Medulla oblongata (tissue), 1 donor: Measurements from ENCODE around the gene UQCRH.
"Not testable (repeated sequence)": the region's sequence is repeated elsewhere in the genome, so short reads cannot be mapped to it uniquely, and the experiment has no call there.

Source experiments
- DNase-seq: peaks from one replicate; pipeline ENCODE4 v3.0.0-alpha.2; 2015; ENCODE audit errors: extremely low spot score

Gene UQCRH

DNA sequence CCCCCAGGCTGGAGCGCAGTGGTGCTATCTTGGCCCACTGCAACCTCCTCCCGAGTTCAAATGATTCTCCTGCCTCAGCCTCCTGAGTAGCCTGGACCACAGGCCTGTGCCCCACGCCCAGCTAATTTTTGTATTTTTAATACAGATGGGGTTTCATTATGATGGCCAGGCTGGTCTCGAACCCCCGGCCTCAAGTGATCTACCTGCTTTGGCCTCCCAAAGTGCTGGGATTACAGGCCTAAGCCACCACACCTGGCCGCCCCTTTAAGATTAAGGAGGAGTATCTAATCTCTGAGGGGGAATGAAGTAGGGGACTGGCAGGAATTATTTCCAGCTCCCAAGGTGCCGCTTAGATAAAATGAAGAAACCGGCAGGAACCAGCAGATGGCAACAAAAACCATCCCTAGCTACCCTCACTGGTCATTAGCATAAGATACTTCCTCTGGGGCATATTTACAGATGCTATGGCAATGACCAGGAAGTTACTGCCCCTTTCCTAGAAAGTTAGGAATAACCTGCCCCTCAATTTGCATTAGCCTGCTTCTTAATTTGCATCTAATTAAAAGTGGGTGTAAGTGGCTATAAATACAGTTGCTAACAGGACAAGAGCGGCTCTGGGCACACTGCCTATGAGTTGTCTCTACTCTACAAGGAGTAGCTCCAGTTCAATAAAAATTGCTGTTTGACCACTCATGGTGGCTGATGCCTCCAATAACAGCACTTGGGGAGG is 30.0 kb downstream of the UQCRH start:
- DNase-seq: peak; percentile 31

DNA sequence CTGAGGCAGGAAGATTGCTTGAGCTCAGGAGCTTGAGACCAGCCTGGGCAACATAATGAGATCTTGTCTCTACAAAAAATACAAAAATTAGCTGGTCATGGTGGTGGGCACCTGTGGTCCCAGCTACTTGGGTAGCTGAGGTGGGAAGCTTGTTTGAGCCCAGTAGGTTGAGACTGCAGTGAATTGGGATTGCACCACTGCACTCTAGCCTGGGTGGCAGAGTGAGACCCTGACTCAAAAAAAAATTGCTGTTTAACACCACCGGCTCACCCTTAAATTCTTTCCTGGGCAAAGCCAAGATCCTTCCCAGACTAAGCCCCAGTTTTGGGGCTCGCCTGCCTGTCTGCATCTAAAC is 30.5 kb downstream of the UQCRH start:
- no peak for DNase-seq

GRCh38 chr1:46335081-46335480 is 31.6 kb downstream of the UQCRH start:
- no peak for DNase-seq

- DNase-seq: not testable (repeated sequence)
Measured at GRCh38 chr1:46337409-46337808, 33.9 kb downstream of the UQCRH start.

DNA sequence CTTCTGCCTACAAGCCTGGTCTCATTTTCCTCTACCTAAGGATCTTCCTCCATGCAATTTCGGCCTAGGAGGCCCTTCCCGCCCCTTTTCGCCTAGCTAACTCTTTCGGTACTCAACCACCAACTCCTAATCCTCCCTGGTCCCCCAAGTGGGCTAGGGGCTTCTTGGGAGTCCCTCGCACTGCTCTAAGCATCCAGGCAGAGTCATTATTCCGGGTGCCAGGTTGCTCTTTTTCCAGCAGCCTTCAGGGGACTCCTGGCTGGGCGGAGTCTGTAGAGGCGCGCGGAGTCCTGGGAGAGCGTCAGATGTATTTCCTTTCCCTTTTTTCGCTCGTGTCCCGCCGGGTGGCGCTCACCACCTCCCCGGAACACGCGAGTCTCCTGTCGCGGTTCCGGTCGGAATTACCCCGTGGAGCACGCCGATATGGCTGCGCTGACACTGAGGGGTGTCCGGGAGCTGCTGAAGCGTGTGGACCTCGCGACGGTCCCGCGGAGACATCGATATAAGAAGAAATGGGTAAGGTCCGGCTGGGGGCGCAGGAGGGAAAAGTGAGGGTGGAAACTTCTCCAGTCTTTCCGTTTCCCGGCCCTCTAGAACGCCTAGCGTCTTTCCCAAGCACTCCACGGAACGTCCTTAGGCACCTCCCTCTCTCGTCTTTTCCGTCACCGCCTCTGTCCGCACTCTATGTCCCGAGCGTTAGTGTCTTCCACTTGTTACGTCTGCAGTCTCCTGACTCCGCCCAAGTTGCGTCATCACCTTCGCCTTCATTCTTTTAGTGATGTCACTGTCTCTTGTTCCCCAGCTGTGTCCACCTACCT is 37.1 kb downstream of the UQCRH start, which contains the start of gene NSUN4:
Gene NSUN4 (plus strand): TSS at position 404 of the 818 bp plus-strand sequence. CDS start 20 bp downstream, at position 424.
- DNase-seq: peak; percentile 97

DNA sequence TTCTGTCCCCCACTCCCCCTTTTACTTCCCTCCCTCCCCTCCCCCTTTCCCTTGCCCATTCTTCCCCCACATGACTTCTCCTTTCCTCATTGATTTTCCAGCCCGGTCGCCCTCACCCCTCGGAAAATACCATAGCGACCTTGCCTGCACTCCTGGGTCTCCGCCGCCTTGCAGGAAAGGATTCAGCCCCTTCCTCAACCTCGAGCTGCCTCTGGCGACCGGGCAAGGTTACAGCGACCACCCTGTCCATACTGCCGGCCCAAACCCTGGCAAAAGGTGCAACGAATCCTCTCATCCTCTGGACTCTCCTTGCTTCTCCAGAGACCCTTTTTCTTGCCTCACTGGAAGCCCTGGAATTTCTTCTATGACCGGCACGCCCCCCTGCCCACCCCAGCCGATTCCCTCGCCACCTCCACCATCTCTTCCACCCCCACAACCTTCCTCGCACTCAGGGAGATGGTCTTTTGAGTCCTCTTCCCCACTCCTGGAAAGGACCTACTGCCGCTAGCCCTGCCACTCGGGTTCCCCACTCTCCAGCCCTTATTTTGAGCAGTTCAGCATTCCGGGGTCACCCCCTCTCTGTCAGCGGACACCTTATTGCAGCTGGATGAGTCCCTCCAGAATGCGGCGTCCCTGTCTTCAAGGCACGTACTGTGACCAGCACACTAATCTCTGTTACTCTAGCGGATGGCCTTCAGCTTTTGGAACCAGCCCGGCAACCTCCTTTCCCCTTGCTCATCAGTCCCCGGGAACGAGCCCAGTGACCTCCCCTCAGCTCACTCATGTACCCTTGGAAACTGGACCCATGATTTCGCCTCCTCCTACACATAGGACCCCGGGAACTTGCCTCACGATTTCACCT is 38.0 kb downstream of the UQCRH start:
- DNase-seq: no peak

GRCh38 chr1:46342084-46342656 is 38.7 kb downstream of the UQCRH start:
- DNase-seq: no peak

DNA sequence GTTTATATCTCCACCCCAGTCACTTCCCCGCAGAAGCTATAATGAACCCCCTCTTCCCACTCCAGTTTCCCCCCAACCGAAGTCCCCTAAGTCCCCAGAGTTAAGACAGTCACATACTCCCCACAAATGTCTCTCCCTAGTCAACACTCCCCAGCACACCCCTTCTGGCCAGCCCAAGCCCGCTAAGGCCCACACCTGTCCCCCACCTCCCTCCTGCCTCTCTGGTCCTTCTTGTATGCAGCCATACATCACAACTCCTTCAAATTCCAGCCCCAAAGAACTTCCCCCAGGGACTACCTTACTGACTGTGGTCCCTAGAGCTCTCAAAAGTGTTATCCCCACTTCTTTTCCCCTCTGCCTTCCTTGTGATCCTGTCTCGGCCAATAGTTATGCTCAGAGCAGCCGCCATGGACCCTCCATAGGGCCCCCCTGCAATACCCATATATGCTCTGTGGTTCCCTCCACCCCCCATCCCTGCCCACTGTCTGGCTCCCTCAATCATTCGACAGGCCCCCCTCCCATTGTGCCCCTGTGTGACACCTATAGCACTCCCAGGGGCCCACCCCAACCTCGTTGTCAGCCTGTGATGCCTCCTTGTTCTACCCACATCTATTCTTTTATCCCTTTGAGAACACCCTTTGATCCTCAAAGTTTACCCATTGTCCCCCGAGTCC is 39.3 kb downstream of the UQCRH start:
- no peak for DNase-seq

- no peak for DNase-seq
Measured at GRCh38 chr1:46343351-46343695, 39.8 kb downstream of the UQCRH start.

- DNase-seq: no peak
Measured at GRCh38 chr1:46343705-46344104, 40.2 kb downstream of the UQCRH start.

DNA sequence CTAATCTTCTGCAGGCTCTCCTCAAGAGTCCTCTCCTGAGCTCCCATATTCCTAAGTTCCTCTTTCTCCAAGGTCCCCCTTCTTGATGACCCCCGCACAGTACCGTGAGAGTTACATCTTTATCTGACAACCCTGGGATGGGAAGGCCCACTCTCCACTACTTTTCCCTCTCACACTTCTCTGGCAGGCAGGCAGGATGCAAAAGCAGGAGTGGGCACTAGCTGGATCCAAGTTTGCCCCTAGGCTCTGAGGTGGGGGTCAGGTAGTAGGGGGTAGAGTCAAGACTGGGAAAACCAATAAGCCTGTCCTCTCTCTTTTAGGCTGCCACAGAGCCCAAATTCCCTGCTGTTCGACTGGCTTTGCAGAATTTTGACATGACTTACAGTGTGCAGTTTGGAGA is 41.0 kb downstream of the UQCRH start:
- DNase-seq: no peak

DNA sequence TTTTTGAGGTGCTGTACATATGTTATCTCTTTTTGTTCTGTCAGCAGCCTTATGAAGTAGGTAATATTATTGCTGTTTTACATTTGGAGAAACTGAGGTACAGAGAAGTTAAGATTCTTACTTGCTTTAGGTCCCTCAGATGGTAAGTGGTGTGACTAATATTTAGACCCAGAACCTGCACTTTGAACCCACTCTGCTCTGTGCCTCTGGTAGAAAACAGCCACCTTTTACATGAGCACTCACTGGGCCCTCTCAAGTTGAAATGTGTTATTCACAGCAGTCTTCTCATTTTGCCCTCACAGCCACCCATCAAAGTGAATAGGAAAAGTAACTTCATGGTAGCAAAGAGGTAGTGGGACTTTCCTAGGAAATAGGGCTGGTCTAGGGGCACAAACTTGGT is 41.8 kb downstream of the UQCRH start:
- no peak for DNase-seq

GRCh38 chr1:46352363-46352762 is 48.9 kb downstream of the UQCRH start:
- DNase-seq: no peak

DNA sequence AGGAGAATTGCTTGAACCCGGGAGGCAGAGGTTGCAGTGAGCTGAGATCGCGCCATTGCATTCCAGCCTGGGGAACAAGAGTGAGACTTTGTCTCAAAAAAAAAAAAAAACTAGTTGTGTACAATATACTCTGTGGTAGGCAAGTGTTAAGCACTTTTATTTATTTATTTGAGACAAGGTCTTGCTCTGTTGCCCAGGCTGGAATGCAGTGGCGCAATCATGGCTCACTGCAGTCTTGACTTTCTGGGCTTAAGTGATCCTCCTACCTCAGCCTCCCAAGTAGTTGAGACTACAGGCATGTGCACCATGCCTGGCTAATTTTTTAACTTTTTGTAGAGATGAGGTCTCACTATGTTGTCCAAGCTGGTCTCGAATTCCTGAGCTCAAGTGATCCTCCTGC is 52.4 kb downstream of the UQCRH start:
- not testable (repeated sequence) for DNase-seq

- DNase-seq: no peak
Measured at GRCh38 chr1:46362158-46362557, 58.7 kb downstream of the UQCRH start.

- DNase-seq: no peak
Measured at GRCh38 chr1:46363121-46363520, 59.6 kb downstream of the UQCRH start.

GRCh38 chr1:46364612-46365011 is 61.1 kb downstream of the UQCRH start:
- DNase-seq: no peak

DNA sequence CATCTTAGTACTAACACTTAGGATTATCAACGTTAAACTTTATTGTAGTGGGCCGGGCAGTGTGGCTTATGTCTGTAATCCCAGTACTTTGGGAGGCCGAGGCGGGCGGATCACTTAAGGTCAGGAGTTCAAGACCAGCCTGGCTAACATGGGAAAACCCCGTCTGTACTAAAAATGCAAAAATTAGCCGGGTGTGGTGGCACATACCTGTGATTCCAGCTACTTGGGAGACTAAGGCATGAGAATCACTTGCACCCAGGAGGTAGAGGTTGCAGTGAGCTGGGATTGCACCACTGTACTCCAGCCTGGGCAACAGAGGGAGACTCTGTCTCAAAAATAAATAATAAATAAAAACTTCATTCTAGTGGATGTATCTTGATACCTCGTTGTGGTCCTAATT is 62.3 kb downstream of the UQCRH start:
- not testable (repeated sequence) for DNase-seq
